Activated CD8-positive, alpha-beta memory T cell treated with anti-CD3 and anti-CD28 coated beads for 24 hours (primary cell): Measurements from ENCODE around the gene TMEM130.
"Not testable (repeated sequence)": the region's sequence is repeated elsewhere in the genome, so short reads cannot be mapped to it uniquely, and the experiment has no call there.

Experiments
- DNase-seq: peaks from one replicate; pipeline ENCODE4 v3.0.0-alpha.2; 2020

TMEM130 gene

GRCh38 chr7:98877146-98877545 lies 7.3 kb upstream of the TMEM130 start:
- no peak for DNase-seq

- no peak for DNase-seq
Measured at GRCh38 chr7:98875501-98875900, 5.7 kb upstream of the TMEM130 start.

GRCh38 chr7:98874942-98875341 lies 5.1 kb upstream of the TMEM130 start:
- DNase-seq, result no peak

- DNase-seq, result not testable (repeated sequence)
Measured at GRCh38 chr7:98873610-98874009, 3.8 kb upstream of the TMEM130 start.

- no peak for DNase-seq
Measured at GRCh38 chr7:98872328-98872924, 2.6 kb upstream of the TMEM130 start.

- no peak for DNase-seq
Measured at GRCh38 chr7:98870807-98871491, 1.1 kb upstream of the TMEM130 start.

- DNase-seq, result peak; percentile 83
Measured at GRCh38 chr7:98870121-98870651, 372 bp upstream of the TMEM130 start.

- DNase-seq, result no peak
Measured at GRCh38 chr7:98869027-98869596, 702 bp downstream of the TMEM130 start.

GRCh38 chr7:98868450-98868849 lies 1.4 kb downstream of the TMEM130 start:
- no peak for DNase-seq

GRCh38 chr7:98866765-98867164 lies 3.0 kb downstream of the TMEM130 start:
- DNase-seq, result no peak

- no peak for DNase-seq
Measured at GRCh38 chr7:98866351-98866750, 3.5 kb downstream of the TMEM130 start.

- DNase-seq, result no peak
Measured at GRCh38 chr7:98864731-98865453, 4.9 kb downstream of the TMEM130 start.

- no peak for DNase-seq
Measured at GRCh38 chr7:98863601-98864000, 6.2 kb downstream of the TMEM130 start.

- no peak for DNase-seq
Measured at GRCh38 chr7:98862716-98863420, 6.9 kb downstream of the TMEM130 start.

GRCh38 chr7:98862203-98862602 lies 7.6 kb downstream of the TMEM130 start:
- DNase-seq, result no peak

GRCh38 chr7:98860071-98860470 lies 9.7 kb downstream of the TMEM130 start:
- no peak for DNase-seq

- DNase-seq, result no peak
Measured at GRCh38 chr7:98855610-98856422, 14.0 kb downstream of the TMEM130 start.

GRCh38 chr7:98852826-98853225 lies 17.0 kb downstream of the TMEM130 start:
- no peak for DNase-seq

- no peak for DNase-seq
Measured at GRCh38 chr7:98848918-98849317, 20.9 kb downstream of the TMEM130 start.

GRCh38 chr7:98842552-98842951 lies 27.3 kb downstream of the TMEM130 start:
- DNase-seq, result not testable (repeated sequence)

- DNase-seq, result peak; percentile 92
Measured at GRCh38 chr7:98841179-98841997, 28.4 kb downstream of the TMEM130 start.
